NOMO-1 treated with DMSO at 0.1 percent for 48 hours (cell line): ENCODE measurements around the gene WNK2.

Experiments used
- DNase-seq: peaks from one replicate; lab custom pipeline; 2025; ENCODE audit not compliant: unreplicated experiment; lab: John Stamatoyannopoulos, UW

Gene WNK2

GRCh38 chr9:93161786-93162562, 22.0 kb upstream of the WNK2 start:
- DNase-seq: no peak

GRCh38 chr9:93164085-93164484, 19.9 kb upstream of the WNK2 start:
- DNase-seq: no peak

GRCh38 chr9:93166699-93167098, 17.2 kb upstream of the WNK2 start:
- DNase-seq: no peak

- no peak for DNase-seq
Measured at GRCh38 chr9:93167185-93167584, 16.8 kb upstream of the WNK2 start.

- no peak for DNase-seq
Measured at GRCh38 chr9:93167838-93168237, 16.1 kb upstream of the WNK2 start.

- DNase-seq: no peak
Measured at GRCh38 chr9:93168581-93168980, 15.4 kb upstream of the WNK2 start.

- DNase-seq: no peak
Measured at GRCh38 chr9:93169444-93169843, 14.5 kb upstream of the WNK2 start.

- DNase-seq: no peak
Measured at GRCh38 chr9:93170571-93170970, 13.4 kb upstream of the WNK2 start.

GRCh38 chr9:93171261-93171990, 12.5 kb upstream of the WNK2 start:
- DNase-seq: no peak

GRCh38 chr9:93172666-93173364, 11.1 kb upstream of the WNK2 start:
- DNase-seq: no peak

GRCh38 chr9:93173365-93174051, 10.4 kb upstream of the WNK2 start:
- peak; percentile 44 for DNase-seq

- no peak for DNase-seq
Measured at GRCh38 chr9:93174976-93175375, 9.0 kb upstream of the WNK2 start.

GRCh38 chr9:93177676-93178075, 6.3 kb upstream of the WNK2 start:
- DNase-seq: no peak

- no peak for DNase-seq
Measured at GRCh38 chr9:93178851-93179786, 4.8 kb upstream of the WNK2 start.

- no peak for DNase-seq
Measured at GRCh38 chr9:93180938-93181337, 3.0 kb upstream of the WNK2 start.

- no peak for DNase-seq
Measured at GRCh38 chr9:93181672-93182435, 2.1 kb upstream of the WNK2 start.

GRCh38 chr9:93182572-93182971, 1.4 kb upstream of the WNK2 start:
- no peak for DNase-seq

GRCh38 chr9:93183131-93183662, 742 bp upstream of the WNK2 start:
- no peak for DNase-seq
